ENCODE data around the gene FAM168B.

FAM168B gene

GRCh38 chr2:131055169-131056065 is 37.8 kb downstream of the FAM168B start:
- DNase-seq (ENCODE audit: low read depth): no peak

GRCh38 chr2:131054488-131054887 is 38.8 kb downstream of the FAM168B start:
- DNase-seq (ENCODE audit: low read depth): no peak

GRCh38 chr2:131052741-131053263 is 40.5 kb downstream of the FAM168B start:
- no peak for DNase-seq (ENCODE audit: low read depth)

- no peak for DNase-seq (ENCODE audit: low read depth)
Observed at GRCh38 chr2:131050896-131051295, 42.4 kb downstream of the FAM168B start.

GRCh38 chr2:131049150-131049718 is 44.0 kb downstream of the FAM168B start:
- DNase-seq (ENCODE audit: low read depth): no peak

- DNase-seq (ENCODE audit: low read depth): no peak
Observed at GRCh38 chr2:131048641-131049040, 44.6 kb downstream of the FAM168B start.

GRCh38 chr2:131047920-131048560 is 45.2 kb downstream of the FAM168B start:
- no peak for DNase-seq (ENCODE audit: low read depth)

- no peak for DNase-seq (ENCODE audit: low read depth)
Observed at GRCh38 chr2:131046918-131047652, 46.2 kb downstream of the FAM168B start.

GRCh38 chr2:131046028-131046917 is 47.0 kb downstream of the FAM168B start:
- no peak for DNase-seq (ENCODE audit: low read depth)

GRCh38 chr2:131045286-131046027 is 47.8 kb downstream of the FAM168B start:
- DNase-seq (ENCODE audit: low read depth): no peak

- no peak for DNase-seq (ENCODE audit: low read depth)
Observed at GRCh38 chr2:131044757-131045150, 48.5 kb downstream of the FAM168B start.

GRCh38 chr2:131044075-131044756 is 49.0 kb downstream of the FAM168B start:
- DNase-seq (ENCODE audit: low read depth): no peak

GRCh38 chr2:131043199-131044074 is 49.8 kb downstream of the FAM168B start:
- DNase-seq (ENCODE audit: low read depth): no peak

- DNase-seq (ENCODE audit: low read depth): no peak
Observed at GRCh38 chr2:131042148-131042775, 51.0 kb downstream of the FAM168B start.

GRCh38 chr2:131041402-131042147 is 51.7 kb downstream of the FAM168B start:
- DNase-seq (ENCODE audit: low read depth): no peak

- DNase-seq (ENCODE audit: low read depth): no peak
Observed at GRCh38 chr2:131040661-131041401, 52.4 kb downstream of the FAM168B start.

Data from T-helper 22 cell (primary cell).